IMR-90 (cell line): Measurements from ENCODE around the gene CAPN2. TPM values are rescaled to one million over a fixed set of nuclear protein-coding genes. Genes with fewer than 3 reads are reported as not detected.

Source experiments
- ATAC-seq: fragments of 200-7000 bp; cut with Tn5 transposase; 2 replicates; pipeline ENCODE4 v1.9.1; 2020; ENCODE audit warnings: low read depth, mild to moderate bottlenecking, moderate library complexity
- BruUV-seq: library from RNA; stranded (reverse); fragments of 400-500 nt; replicated peaks from 2 replicates; lab custom pipeline; 2021; lab: Mats Ljungman, UMichigan
- CTCF ChIA-PET: fragments of 300-600 bp; formaldehyde crosslinking; extraction: SDS; loops from one replicate; lab custom pipeline; 2021; ENCODE audit warnings: antibody characterized with exemption; lab: Yijun Ruan, JAX
- POLR2A ChIA-PET: fragments of 300-600 bp; sonication (Branson Sonifier 250); formaldehyde crosslinking; loops from one replicate; lab custom pipeline; 2022; ENCODE audit warnings: antibody characterized with exemption; ENCODE audit not compliant: unreplicated experiment; lab: Charles Lee
- DNase-seq: peaks from one replicate; pipeline ENCODE4 v3.0.0; 2013
- H2AFZ ChIP-seq: replicated peaks from 2 replicates; pipeline ENCODE3; 2013; ENCODE audit warnings: low read length, mild to moderate bottlenecking; ENCODE audit not compliant: poor library complexity
- H2AK5ac ChIP-seq: 2 replicates; pipeline ENCODE4 v1.6.1; 2013; ENCODE audit warnings: low read depth, low read length, inconsistent platforms
- H2AK9ac ChIP-seq: replicated peaks from 2 replicates; pipeline ENCODE3; 2013; ENCODE audit warnings: mild to moderate bottlenecking, low read depth, low read length, moderate library complexity; ENCODE audit not compliant: poor library complexity
- H2BK120ac ChIP-seq: 2 replicates; pipeline ENCODE4 v1.6.1; 2013; ENCODE audit warnings: low read depth, low read length, inconsistent platforms
- H2BK15ac ChIP-seq: 3 replicates; pipeline ENCODE4 v1.6.1; 2013; ENCODE audit warnings: low read depth, low read length, inconsistent platforms
- H2BK20ac ChIP-seq: 2 replicates; pipeline ENCODE4 v1.6.1; 2013; ENCODE audit warnings: low read depth, mild to moderate bottlenecking, inconsistent platforms, low read length, moderate library complexity
- H2BK5ac ChIP-seq: 2 replicates; pipeline ENCODE4 v1.6.1; 2013; ENCODE audit warnings: mild to moderate bottlenecking, low read depth, low read length, inconsistent platforms; ENCODE audit not compliant: poor library complexity, severe bottlenecking
- H3K14ac ChIP-seq: replicated peaks from 2 replicates; pipeline ENCODE4 v1.6.1; 2013; ENCODE audit warnings: low read depth, low read length, inconsistent platforms
- H3K18ac ChIP-seq: 2 replicates; pipeline ENCODE4 v1.6.1; 2013; ENCODE audit warnings: low read depth, low read length, control low read depth
- H3K23ac ChIP-seq: 2 replicates; pipeline ENCODE4 v1.6.1; 2013; ENCODE audit warnings: low read depth, low read length, inconsistent platforms
- H3K27ac ChIP-seq: 2 replicates; pipeline ENCODE4 v1.5.1; 2013; ENCODE audit warnings: mild to moderate bottlenecking, control low read depth, low read length; ENCODE audit not compliant: insufficient read depth
- H3K27me3 ChIP-seq: 2 replicates; pipeline ENCODE4 v1.6.1; 2013; ENCODE audit warnings: low read length; ENCODE audit not compliant: control insufficient read depth, insufficient read depth
- H3K36me3 ChIP-seq: 2 replicates; pipeline ENCODE4 v1.6.1; 2013; ENCODE audit warnings: low read length, mixed read lengths; ENCODE audit not compliant: control insufficient read depth, insufficient read depth
- H3K4ac ChIP-seq: 2 replicates; pipeline ENCODE4 v1.6.1; 2013; ENCODE audit warnings: low read depth, low read length, inconsistent platforms
- H3K4me1 ChIP-seq: 2 replicates; pipeline ENCODE4 v1.6.1; 2013; ENCODE audit warnings: low read length, mixed read lengths; ENCODE audit not compliant: control insufficient read depth, insufficient read depth
- H3K4me2 ChIP-seq: 2 replicates; pipeline ENCODE4 v1.6.1; 2013; ENCODE audit warnings: low read depth, mild to moderate bottlenecking, control low read depth, low read length, moderate library complexity
- H3K4me3 ChIP-seq: 2 replicates; pipeline ENCODE4 v1.5.1; 2013; ENCODE audit warnings: low read depth, mild to moderate bottlenecking, control low read depth, low read length, moderate library complexity; ENCODE audit not compliant: insufficient read depth
- H3K56ac ChIP-seq: 2 replicates; pipeline ENCODE4 v1.6.1; 2013; ENCODE audit warnings: low read length, inconsistent platforms; ENCODE audit not compliant: insufficient read depth; ENCODE audit errors: extremely low read depth
- H3K79me1 ChIP-seq, 2 experiments: 2 replicates each; pipeline ENCODE4 v1.6.1; 2013; ENCODE audit warnings: low read length in 2 of 2, inconsistent platforms in 1 of 2, low read depth in 1 of 2
- H3K9ac ChIP-seq: 2 replicates; pipeline ENCODE4 v1.6.1; 2013; ENCODE audit warnings: low read depth, low read length, control low read depth
- H3K9me1 ChIP-seq: 2 replicates; pipeline ENCODE4 v1.6.1; 2013; ENCODE audit warnings: low read length, inconsistent platforms; ENCODE audit not compliant: insufficient read depth
- H3K9me3 ChIP-seq: 2 replicates; pipeline ENCODE4 v1.6.1; 2013; ENCODE audit warnings: low read length; ENCODE audit not compliant: control insufficient read depth, insufficient read depth
- H4K20me1 ChIP-seq: 2 replicates; pipeline ENCODE4 v1.6.1; 2013; ENCODE audit warnings: low read length, inconsistent platforms; ENCODE audit not compliant: insufficient read depth
- H4K5ac ChIP-seq: 2 replicates; pipeline ENCODE4 v1.6.1; 2013; ENCODE audit warnings: mild to moderate bottlenecking, low read depth, low read length, control low read depth
- H4K8ac ChIP-seq, 2 experiments: 2 replicates each; pipeline ENCODE4 v1.6.1; 2013; ENCODE audit warnings: low read depth in 2 of 2, low read length in 2 of 2, control low read depth in 1 of 2, inconsistent platforms in 1 of 2
- H4K91ac ChIP-seq: 2 replicates; pipeline ENCODE4 v1.6.1; 2013; ENCODE audit warnings: low read depth, low read length, inconsistent platforms; ENCODE audit not compliant: insufficient read depth
- BHLHE40 ChIP-seq: fragments of 150-350 bp; IDR thresholded peaks from 2 replicates; pipeline ENCODE4 v1.6.1; 2016; ENCODE audit warnings: mild to moderate bottlenecking, low read depth, low read length
- CEBPB ChIP-seq: IDR thresholded peaks from 2 replicates; pipeline ENCODE4 v1.6.1; 2012; ENCODE audit warnings: low read depth, low read length, improper control_type of control experiment
- CHD1 ChIP-seq: IDR thresholded peaks from 2 replicates; pipeline ENCODE4 v1.6.1; 2012; ENCODE audit warnings: low read depth, low read length, improper control_type of control experiment
- CTCF ChIP-seq: conservative IDR thresholded peaks from 2 replicates; pipeline ENCODE4 v1.5.1; 2012; ENCODE audit warnings: mild to moderate bottlenecking, low read depth, low read length, improper control_type of control experiment
- ELK1 ChIP-seq: fragments of 150-350 bp; IDR thresholded peaks from 2 replicates; pipeline ENCODE4 v1.6.1; 2016; ENCODE audit warnings: low read depth, mild to moderate bottlenecking, low read length, moderate library complexity, borderline replicate concordance
- FOS ChIP-seq: fragments of 150-350 bp; IDR thresholded peaks from 2 replicates; pipeline ENCODE4 v1.6.1; 2016; ENCODE audit warnings: low read depth, low read length
- MAFK ChIP-seq: IDR thresholded peaks from 2 replicates; pipeline ENCODE4 v1.6.1; 2012; ENCODE audit warnings: low read depth, low read length, improper control_type of control experiment
- MAZ ChIP-seq: IDR thresholded peaks from 2 replicates; pipeline ENCODE4 v1.6.1; 2012; ENCODE audit warnings: low read depth, mild to moderate bottlenecking, low read length, improper control_type of control experiment, moderate library complexity, borderline replicate concordance
- MXI1 ChIP-seq: IDR thresholded peaks from 2 replicates; pipeline ENCODE4 v1.6.1; 2012; ENCODE audit warnings: low read depth, mild to moderate bottlenecking, low read length, moderate library complexity, borderline replicate concordance
- NFE2L2 ChIP-seq: fragments of 150-350 bp; IDR thresholded peaks from 2 replicates; pipeline ENCODE4 v1.6.1; 2016; ENCODE audit warnings: low read depth, mild to moderate bottlenecking, low read length
- POLR2A ChIP-seq: IDR thresholded peaks from 2 replicates; pipeline ENCODE4 v1.6.1; 2012; ENCODE audit warnings: mild to moderate bottlenecking, low read depth, low read length
- RAD21 ChIP-seq: IDR thresholded peaks from 2 replicates; pipeline ENCODE4 v1.6.1; 2012; ENCODE audit warnings: low read length, improper control_type of control experiment
- RCOR1 ChIP-seq: IDR thresholded peaks from 2 replicates; pipeline ENCODE4 v1.6.1; 2012; ENCODE audit warnings: mild to moderate bottlenecking, low read length, improper control_type of control experiment; ENCODE audit not compliant: insufficient replicate concordance
- RFX5 ChIP-seq: IDR thresholded peaks from 2 replicates; pipeline ENCODE4 v1.8.0; 2012; ENCODE audit warnings: low read depth, mild to moderate bottlenecking, low read length, moderate library complexity
- SMC3 ChIP-seq: fragments of 150-350 bp; IDR thresholded peaks from 2 replicates; pipeline ENCODE4 v1.6.1; 2016; ENCODE audit warnings: low read depth, mild to moderate bottlenecking, antibody characterized with exemption, low read length, moderate library complexity
- USF2 ChIP-seq: fragments of 150-350 bp; IDR thresholded peaks from 2 replicates; pipeline ENCODE4 v1.6.1; 2017; ENCODE audit warnings: mild to moderate bottlenecking, antibody characterized with exemption, low read length, low read depth
- WGBS, 2 experiments: methylation state at CpG; one replicate each; pipeline versions ENCODE4 v1.1.5 to v1.1.7; 2013; ENCODE audit warnings: missing lambda C conversion rate in 2 of 2; ENCODE audit not compliant: insufficient read length in 1 of 2; ENCODE audit errors: extremely low coverage in 2 of 2; 5-methylcytosine and 5-hydroxymethylcytosine counted together
- dilution Hi-C: fragments of 300-500 bp; cut with HindIII; formaldehyde crosslinking; loops from one replicate; pipeline ENCODE4 v1.14.3; 2018; ENCODE audit warnings: low sequenced_read_pairs; ENCODE audit not compliant: unreplicated experiment
- in situ Hi-C: fragments of 300-500 bp; cut with MboI; formaldehyde crosslinking; loops from 3 replicates; pipeline ENCODE4 v1.14.3; 2019; ENCODE audit warnings: low sequenced_read_pairs, inconsistent platforms, mixed read lengths
- intact Hi-C: fragments of 100-400 bp; cut with micrococcal nuclease; formaldehyde crosslinking; loops from 2 replicates; pipeline ENCODE4 v1.10.0; 2022
- polyA plus RNA-seq, 3 experiments: library from polyadenylated mRNA; depleted of rRNA; stranded (reverse); fragments of >200 nt; gene quantifications; 2 replicates each; pipeline ENCODE4 v1.2.3, GENCODE V29; 2012; ENCODE audit warnings: low replicate concordance in 1 of 3
- total RNA-seq: library from RNA; depleted of rRNA; stranded (reverse); fragments of >200 nt; gene quantifications from 2 replicates; pipeline ENCODE4 v1.2.3, GENCODE V29; 2012

Gene CAPN2
- total and polyA plus RNA-seq, 2 of the 4 experiments (the other 2 are of a cell fraction), result 339 to 430 TPM

- Histone ChIP-seq H2BK20ac (peak overlapping the region; percentile 6; the same call in 1 of the 2 replicates), H3K56ac (no peak overlapping the region), H2AK9ac (no peak overlapping the region), H2AFZ (no peak overlapping the region), H3K14ac (peak overlapping the region; percentile 26; the same call in 1 of the 2 replicates), H2AK5ac (no peak overlapping the region), H3K36me3 (peaks cover 8% of the 10 kb centered on the region), H3K23ac (0 out of 2 replicates have a peak overlapping the region, but pooled peaks have one; percentile 34), H2BK5ac (peak overlapping the region; percentile 8), H4K91ac (peak overlapping the region; percentile 41; the same call in 1 of the 2 replicates), H3K4me2 (no peak overlapping the region), H3K4me1 (peaks cover 13% of the 10 kb centered on the region), H4K8ac (peak overlapping the region in 1 of 2 experiments; percentile 49; a peak in 2 of 4 replicates), H3K18ac (no peak overlapping the region), H3K9me1 (peaks cover 26% of the 10 kb centered on the region), H2BK120ac (peak overlapping the region; percentile 39), H3K9ac (no peak overlapping the region), H3K4me3 (no peak overlapping the region), H3K4ac (peak overlapping the region; percentile 19), H3K27ac (peak overlapping the region; percentile 21; the same call in 1 of the 2 replicates), H4K20me1 (peaks cover 41% of the 10 kb centered on the region), H3K79me1 (peaks cover 25 to 69% of the 10 kb centered on the region in 2 experiments), H4K5ac (no peak overlapping the region), H3K27me3 (no peaks in the 10 kb centered on the region), H2BK15ac (no peak overlapping the region), H3K9me3 (no peaks in the 10 kb centered on the region)
- WGBS, 2 experiments, result no CpG with 5 or more reads among the region's 2 CpGs
- no TSS peak for BruUV-seq
- TF ChIP-seq FOS (no peak), CTCF (no peak), RCOR1 (no peak), RFX5 (no peak), NFE2L2 (no peak), CHD1 (no peak), BHLHE40 (no peak), RAD21 (no peak), MAFK (no peak), ELK1 (no peak), MAZ (no peak), USF2 (no peak), CEBPB (no peak), SMC3 (no peak), POLR2A (no peak), MXI1 (no peak)
- in situ Hi-C loops (no loop called here), intact Hi-C loops (no loop called here), dilution Hi-C loops (no loop called here)
- CTCF ChIA-PET, result interaction anchor here (0.9 to 1.2 kb wide), 3 partner anchors 9 to 229 kb away, joined by 3 to 4 read pairs (median 3); no protein-coding TSS in a partner anchor
- ATAC-seq (no peak), DNase-seq (no peak)
- POLR2A ChIA-PET, result no interaction called here
These were observed 108.1 kb downstream of the CAPN2 start for GRCh38 chr1:223820515-223820858.
